ENCODE results near the gene FBXL17. TPM values are rescaled to one million over a fixed set of nuclear protein-coding genes. Genes with fewer than 3 reads are reported as not detected.

Gene FBXL17
- polyA plus RNA-seq, 1 of the 3 experiments (the other 2 are of a cell fraction): 4.4 TPM

DNA sequence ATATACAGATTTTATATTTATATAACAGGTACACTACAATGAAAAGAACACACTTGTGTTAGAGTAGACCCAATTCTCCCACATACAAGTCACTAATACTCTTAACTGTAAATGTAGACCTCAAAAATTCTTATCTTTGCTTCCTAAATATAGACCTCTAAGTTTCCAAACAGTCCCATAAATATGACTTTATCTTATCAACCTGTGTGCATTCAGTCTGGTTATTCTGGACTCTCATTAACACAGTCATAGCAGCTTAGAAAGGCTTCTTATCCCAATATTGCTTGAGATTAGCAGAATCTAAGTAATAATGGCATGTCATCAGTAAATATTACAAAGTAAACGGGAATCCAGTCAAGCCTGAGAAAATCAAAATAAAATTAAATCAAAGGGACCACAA, 161.1 kb downstream of the FBXL17 start:
- Histone ChIP-seq H3K27ac (ENCODE audit: low read depth in 2 of 2, low read length in 1 of 2) (no peak overlapping the region), H3K4me3 (ENCODE audit: low read depth in 2 of 2, low read length in 1 of 2) (no peak overlapping the region), H3K27me3 (ENCODE audit: insufficient read depth) (no peaks in the 10 kb centered on the region), H3K79me2 (ENCODE audit: insufficient read depth) (no peaks in the 10 kb centered on the region), H3F3A (replicated peaks; ENCODE audit: insufficient read depth) (peaks cover 4% of the 10 kb centered on the region), H3K9me3 (no peaks in the 10 kb centered on the region), H3K9ac (no peak overlapping the region), H3K9me2 (no peaks in the 10 kb centered on the region), H4K20me1 (ENCODE audit: insufficient read depth) (no peaks in the 10 kb centered on the region), H3K4me2 (no peak overlapping the region), H2AFZ (ENCODE audit: low read depth) (no peak overlapping the region), H3K36me3 (replicated peaks in 1 of 2; ENCODE audit: control insufficient read depth in 1 of 2, insufficient read depth in 2 of 2, low read length in 1 of 2) (peaks cover 0 to under 1% of the 10 kb centered on the region in 2 experiments), H3K4me1 (ENCODE audit: control insufficient read depth in 1 of 2, insufficient read depth in 2 of 2, low read depth in 1 of 2, low read length in 1 of 2) (no peaks in the 10 kb centered on the region)
- WGBS (ENCODE audit: low lambda C conversion rate): 81% methylated on average over 1 of the region's 1 CpG
- no peak for TF ChIP-seq JUND (IDR thresholded peaks at IDR 0.05)
- TF ChIP-seq ZBTB33 (IDR thresholded peaks at IDR 0.05; ENCODE audit: borderline replicate concordance, low read depth): no peak
- TF ChIP-seq, protein P1, sequence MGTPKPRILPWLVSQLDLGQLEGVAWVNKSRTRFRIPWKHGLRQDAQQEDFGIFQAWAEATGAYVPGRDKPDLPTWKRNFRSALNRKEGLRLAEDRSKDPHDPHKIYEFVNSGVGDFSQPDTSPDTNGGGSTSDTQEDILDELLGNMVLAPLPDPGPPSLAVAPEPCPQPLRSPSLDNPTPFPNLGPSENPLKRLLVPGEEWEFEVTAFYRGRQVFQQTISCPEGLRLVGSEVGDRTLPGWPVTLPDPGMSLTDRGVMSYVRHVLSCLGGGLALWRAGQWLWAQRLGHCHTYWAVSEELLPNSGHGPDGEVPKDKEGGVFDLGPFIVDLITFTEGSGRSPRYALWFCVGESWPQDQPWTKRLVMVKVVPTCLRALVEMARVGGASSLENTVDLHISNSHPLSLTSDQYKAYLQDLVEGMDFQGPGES (IDR thresholded peaks at IDR 0.05; ENCODE audit: low read depth, low read length): no peak
- no peak for TF ChIP-seq NRF1 (IDR thresholded peaks at IDR 0.05; ENCODE audit: low read depth, low read length)
- no peak for TF ChIP-seq REST (IDR thresholded peaks at IDR 0.05; ENCODE audit: low read depth, low read length)
- TF ChIP-seq, protein P2, sequence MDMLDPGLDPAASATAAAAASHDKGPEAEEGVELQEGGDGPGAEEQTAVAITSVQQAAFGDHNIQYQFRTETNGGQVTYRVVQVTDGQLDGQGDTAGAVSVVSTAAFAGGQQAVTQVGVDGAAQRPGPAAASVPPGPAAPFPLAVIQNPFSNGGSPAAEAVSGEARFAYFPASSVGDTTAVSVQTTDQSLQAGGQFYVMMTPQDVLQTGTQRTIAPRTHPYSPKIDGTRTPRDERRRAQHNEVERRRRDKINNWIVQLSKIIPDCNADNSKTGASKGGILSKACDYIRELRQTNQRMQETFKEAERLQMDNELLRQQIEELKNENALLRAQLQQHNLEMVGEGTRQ (IDR thresholded peaks at IDR 0.05; ENCODE audit: borderline replicate concordance, low read depth, low read length): no peak
- no peak for TF ChIP-seq TEAD4 (IDR thresholded peaks at IDR 0.05; ENCODE audit: borderline replicate concordance, insufficient read depth)
- TF ChIP-seq RFX5 (IDR thresholded peaks at IDR 0.05; ENCODE audit: low read length): no peak
- TF ChIP-seq FOSL2 (IDR thresholded peaks at IDR 0.05; ENCODE audit: borderline replicate concordance, low read depth): no peak
- no peak for TF ChIP-seq RCOR1 (IDR thresholded peaks at IDR 0.05; ENCODE audit: low read length)
- no peak for TF ChIP-seq CHD2 (IDR thresholded peaks at IDR 0.05; ENCODE audit: low read length, partially characterized antibody)
- no peak for TF ChIP-seq MAX (IDR thresholded peaks at IDR 0.05; ENCODE audit: low read depth)
- no peak for TF ChIP-seq CTCF (IDR thresholded peaks at IDR 0.05)
- no peak for TF ChIP-seq POLR2AphosphoS5 (IDR thresholded peaks at IDR 0.05; ENCODE audit: low read depth, low read length)
- no peak for TF ChIP-seq RAD21 (IDR thresholded peaks at IDR 0.05; ENCODE audit: low read length)
- no peak for TF ChIP-seq MEF2A (IDR thresholded peaks at IDR 0.05; ENCODE audit: borderline replicate concordance, low read depth)
- TF ChIP-seq ELF1 (IDR thresholded peaks at IDR 0.05): no peak
- TF ChIP-seq SIN3A (IDR thresholded peaks at IDR 0.05; ENCODE audit: borderline replicate concordance, low read depth, low read length): no peak
- no peak for TF ChIP-seq EP300 (IDR thresholded peaks at IDR 0.05; ENCODE audit: borderline replicate concordance in 1 of 2, low read depth in 1 of 2, low read length in 1 of 2)
- no peak for DNase-seq
- CTCF ChIA-PET: no interaction called here
- POLR2A ChIA-PET: no interaction called here

Measured in SK-N-SH (cell line).